BLaER1 treated with 17β-estradiol and CSF1 and Interleukin-3, amounts not matched to agents 10 nM and 100 nM (cell line): ENCODE data around the gene MARK2.

Experiments
- H3K27ac ChIP-seq, 11 experiments: shearing (Covaris generic); formaldehyde crosslinking; 2 replicates each; pipeline ENCODE4 v1.8.1; 2022
- H3K27me3 ChIP-seq, 11 experiments: shearing (Covaris generic); formaldehyde crosslinking; 2 replicates each; pipeline ENCODE4 v1.8.1; 2022
- H3K36me3 ChIP-seq, 11 experiments: shearing (Covaris generic); formaldehyde crosslinking; 2 replicates each; pipeline ENCODE4 v1.8.1; 2022
- H3K4me1 ChIP-seq, 10 experiments: shearing (Covaris generic); formaldehyde crosslinking; 2 replicates each; pipeline ENCODE4 v1.8.1; 2022
- H3K4me2 ChIP-seq, 11 experiments: shearing (Covaris generic); formaldehyde crosslinking; 2 replicates each; pipeline ENCODE4 v1.8.1; 2022
- H3K4me3 ChIP-seq, 10 experiments: shearing (Covaris generic); formaldehyde crosslinking; 2 replicates each; pipeline ENCODE4 v1.8.1; 2022
- H3K9ac ChIP-seq, 11 experiments: shearing (Covaris generic); formaldehyde crosslinking; 2 replicates each; pipeline ENCODE4 v1.8.1; 2022
- H3K9me3 ChIP-seq, 11 experiments: shearing (Covaris generic); formaldehyde crosslinking; replicated peaks in 1 of 11; 2 replicates each; pipeline ENCODE4 v1.8.1; 2022
- H4K20me1 ChIP-seq, 11 experiments: shearing (Covaris generic); formaldehyde crosslinking; 2 replicates each; pipeline ENCODE4 v1.8.1; 2022
- Cebpa-rat ChIP-seq, 11 experiments: shearing (Covaris generic); IDR thresholded peaks; 2 replicates each; pipeline ENCODE4 v1.8.1; 2022

MARK2 gene

GRCh38 chr11:63933459-63933858 lies 94.5 kb downstream of the MARK2 start:
- Histone ChIP-seq H3K4me2 (no peak overlapping the region), H3K9me3 (no peaks in the 10 kb centered on the region), H3K9ac (no peak overlapping the region), H3K36me3 (no peaks in the 10 kb centered on the region), H3K27me3 (no peaks in the 10 kb centered on the region), H3K27ac (no peak overlapping the region), H3K4me3 (no peak overlapping the region), H3K4me1 (peaks cover 0 to 35% (median 28%) of the 10 kb centered on the region in 10 experiments; a peak in 18 of 20 replicates), H4K20me1 (no peaks in the 10 kb centered on the region)
- TF ChIP-seq Cebpa-rat (IDR thresholded peaks at IDR 0.05): no peak

- Histone ChIP-seq H3K27ac (peak overlapping the region in 8 of 11 experiments; percentile 8 to 83 (median 46); a peak in 14 of 22 replicates), H3K4me3 (peak overlapping the region; percentile 72 to 87 (median 78)), H3K9me3 (no peaks in the 10 kb centered on the region), H3K4me1 (peaks cover 33 to 54% (median 44%) of the 10 kb centered on the region in 10 experiments), H3K36me3 (peaks cover 0 to 16% (median 9%) of the 10 kb centered on the region in 11 experiments; a peak in 10 of 22 replicates), H3K9ac (peak overlapping the region; percentile 78 to 89 (median 83)), H3K4me2 (peak overlapping the region; percentile 75 to 99 (median 97)), H4K20me1 (peaks cover 0 to 23% (median 7%) of the 10 kb centered on the region in 11 experiments; a peak in 17 of 22 replicates), H3K27me3 (no peaks in the 10 kb centered on the region)
- TF ChIP-seq Cebpa-rat (IDR thresholded peaks at IDR 0.05): no peak
Observed at GRCh38 chr11:63937713-63938478, 99.0 kb downstream of the MARK2 start.

DNA sequence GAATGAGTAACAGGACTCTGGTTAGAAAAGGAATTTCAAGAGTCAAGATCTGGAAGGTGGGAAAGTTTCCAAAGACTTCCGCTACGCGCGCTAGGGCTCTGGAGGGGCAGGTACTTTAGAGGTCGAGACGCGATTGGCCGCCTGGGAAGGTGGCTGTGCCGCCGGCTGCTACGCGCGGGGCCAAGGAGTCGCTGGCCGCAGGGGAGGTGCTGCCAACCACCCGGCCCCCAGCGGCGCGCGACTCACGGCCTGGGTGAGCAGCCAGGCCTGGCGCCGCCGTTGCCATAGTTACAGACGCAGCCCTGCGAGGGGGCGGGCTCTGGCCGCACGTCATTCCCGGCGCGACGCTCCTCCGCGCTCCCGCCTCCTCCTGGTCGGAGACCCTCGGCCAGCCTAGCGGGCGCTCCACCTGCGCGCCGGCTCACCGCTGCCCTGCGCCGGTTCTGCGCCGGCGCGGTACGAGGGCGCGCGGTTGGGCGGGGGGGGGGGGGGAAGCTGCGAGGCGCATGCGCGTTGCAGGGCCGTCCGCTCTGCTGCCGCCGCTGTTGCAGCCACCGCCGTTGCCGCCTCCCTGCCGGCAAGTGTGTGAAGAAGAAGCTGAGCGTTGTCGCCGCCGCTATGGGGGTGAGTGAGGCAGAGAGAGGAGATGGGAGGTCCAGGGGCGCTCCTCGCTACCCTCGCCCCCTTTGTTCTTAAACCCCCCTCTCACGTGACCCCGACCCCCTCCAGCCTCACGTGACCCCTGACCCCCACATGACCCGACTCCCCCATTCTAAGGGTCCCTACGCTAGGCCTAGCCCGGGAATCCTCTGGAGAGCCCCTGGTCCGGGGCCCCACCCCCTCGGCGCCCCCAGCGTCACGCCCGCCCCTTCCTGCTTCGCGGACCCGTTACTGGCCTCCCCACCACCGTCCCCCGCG lies 99.8 kb downstream of the MARK2 start, which contains the start of gene NAA40:
TSS of gene NAA40 (plus strand) at position 524 of the 918 bp plus-strand sequence. CDS start at position 619, 95 bp downstream.
- H3K4me1 ChIP-seq: peaks cover 42 to 62% (median 52%) of the 10 kb centered on the region in 10 experiments
- H3K27ac ChIP-seq: peak within 1 kb of the TSS; percentile 60 to 86 (median 79); a peak in 21 of 22 replicates
- H3K36me3 ChIP-seq: peaks cover 0 to 20% (median 13%) of the 10 kb centered on the region in 11 experiments; a peak in 10 of 22 replicates
- H3K27me3 ChIP-seq: no peaks in the 10 kb centered on the region
- no peak for TF ChIP-seq Cebpa-rat (IDR thresholded peaks at IDR 0.05)
- H3K4me3 ChIP-seq: peak within 1 kb of the TSS; percentile 72 to 87 (median 78)
- peaks cover 7 to 31% (median 15%) of the 10 kb centered on the region in 11 experiments; a peak in 18 of 22 replicates for H4K20me1 ChIP-seq
- peak within 1 kb of the TSS; percentile 95 to 99 (median 97) for H3K4me2 ChIP-seq
- peak within 1 kb of the TSS; percentile 78 to 89 (median 83) for H3K9ac ChIP-seq
- no peaks in the 10 kb centered on the region for H3K9me3 ChIP-seq

GRCh38 chr11:63939397-63939891 lies 100.5 kb downstream of the MARK2 start:
- Histone ChIP-seq H3K4me2 (peak overlapping the region; percentile 93 to 99 (median 97)), H3K9me3 (no peaks in the 10 kb centered on the region), H3K36me3 (peaks cover 0 to 25% (median 13%) of the 10 kb centered on the region in 11 experiments; a peak in 10 of 22 replicates), H4K20me1 (peaks cover 11 to 38% (median 23%) of the 10 kb centered on the region in 11 experiments; a peak in 19 of 22 replicates), H3K27ac (peak overlapping the region; percentile 60 to 86 (median 79); a peak in 21 of 22 replicates), H3K9ac (peak overlapping the region; percentile 78 to 89 (median 83)), H3K4me1 (peaks cover 46 to 63% (median 52%) of the 10 kb centered on the region in 10 experiments), H3K4me3 (peak overlapping the region; percentile 72 to 87 (median 78)), H3K27me3 (no peaks in the 10 kb centered on the region)
- no peak for TF ChIP-seq Cebpa-rat (IDR thresholded peaks at IDR 0.05)

GRCh38 chr11:63940786-63941185 lies 101.9 kb downstream of the MARK2 start:
- Histone ChIP-seq H3K27ac (peak overlapping the region; percentile 59 to 86 (median 73)), H3K4me1 (peaks cover 60 to 73% (median 64%) of the 10 kb centered on the region in 10 experiments), H3K4me3 (peak overlapping the region in 9 of 10 experiments; percentile 72 to 87 (median 77); a peak in 11 of 20 replicates), H3K9me3 (no peaks in the 10 kb centered on the region), H3K36me3 (peaks cover 0 to 36% (median 13%) of the 10 kb centered on the region in 11 experiments; a peak in 10 of 22 replicates), H3K27me3 (no peaks in the 10 kb centered on the region), H3K9ac (peak overlapping the region; percentile 78 to 89 (median 83); a peak in 21 of 22 replicates), H4K20me1 (peaks cover 20 to 51% (median 36%) of the 10 kb centered on the region in 11 experiments; a peak in 19 of 22 replicates), H3K4me2 (peak overlapping the region; percentile 93 to 99 (median 97))
- no peak for TF ChIP-seq Cebpa-rat (IDR thresholded peaks at IDR 0.05)

- peak overlapping the region in 8 of 11 experiments; percentile 81 to 89 (median 85); a peak in 8 of 22 replicates for H3K9ac ChIP-seq
- H3K4me1 ChIP-seq: peaks cover 60 to 73% (median 65%) of the 10 kb centered on the region in 10 experiments
- H4K20me1 ChIP-seq: peaks cover 24 to 58% (median 42%) of the 10 kb centered on the region in 11 experiments; a peak in 19 of 22 replicates
- H3K27ac ChIP-seq: peak overlapping the region in 4 of 11 experiments; percentile 59 to 86 (median 74); a peak in 3 of 22 replicates
- TF ChIP-seq Cebpa-rat (IDR thresholded peaks at IDR 0.05): no peak
- H3K4me3 ChIP-seq: no peak overlapping the region
- peak overlapping the region in 8 of 11 experiments; percentile 93 to 99 (median 97); a peak in 17 of 22 replicates for H3K4me2 ChIP-seq
- no peaks in the 10 kb centered on the region for H3K27me3 ChIP-seq
- no peaks in the 10 kb centered on the region for H3K9me3 ChIP-seq
- peaks cover 9 to 47% (median 23%) of the 10 kb centered on the region in 11 experiments for H3K36me3 ChIP-seq
Observed at GRCh38 chr11:63941901-63942300, 103.0 kb downstream of the MARK2 start.

- Histone ChIP-seq H3K9ac (peak overlapping the region; percentile 5 to 89 (median 37); a peak in 14 of 22 replicates), H4K20me1 (peaks cover 24 to 58% (median 42%) of the 10 kb centered on the region in 11 experiments; a peak in 19 of 22 replicates), H3K4me3 (no peak overlapping the region), H3K9me3 (no peaks in the 10 kb centered on the region), H3K4me2 (peak overlapping the region in 7 of 11 experiments; percentile 2 to 98 (median 17); a peak in 4 of 22 replicates), H3K27me3 (no peaks in the 10 kb centered on the region), H3K27ac (peak overlapping the region in 1 of 11 experiments; percentile 29; a peak in 2 of 22 replicates), H3K36me3 (peaks cover 16 to 56% (median 32%) of the 10 kb centered on the region in 11 experiments), H3K4me1 (peaks cover 56 to 69% (median 63%) of the 10 kb centered on the region in 10 experiments)
- TF ChIP-seq Cebpa-rat (IDR thresholded peaks at IDR 0.05): no peak
Observed at GRCh38 chr11:63942803-63943202, 103.9 kb downstream of the MARK2 start.
